ENCODE data around the gene C17orf114.

Gene C17orf114

GRCh38 chr17:4846635-4847390 lies 44.7 kb upstream of the C17orf114 start:
- no peaks in the 10 kb centered on the region for H3K27me3 ChIP-seq (replicated peaks; ENCODE audit: insufficient read depth, low read length)
- no peak overlapping the region for H3K27ac ChIP-seq (ENCODE audit: low read length)
- no peak for DNase-seq
- 0 out of 2 replicates have a peak, but pooled peaks cover 4% of the 10 kb centered on the region for H4K20me1 ChIP-seq (ENCODE audit: insufficient read depth, low read length)
- H2AFZ ChIP-seq (ENCODE audit: low read length), result no peak overlapping the region
- H3K4me2 ChIP-seq (ENCODE audit: low read depth, low read length), result no peak overlapping the region
- H3K79me2 ChIP-seq (ENCODE audit: low read length), result peaks cover 83% of the 10 kb centered on the region
- no peaks in the 10 kb centered on the region for H3F3A ChIP-seq (ENCODE audit: insufficient read depth, low read length)
- H3K4me3 ChIP-seq (ENCODE audit: low read length), result no peak overlapping the region
- no peaks in the 10 kb centered on the region for H3K36me3 ChIP-seq (replicated peaks; ENCODE audit: insufficient read depth, low read length)
- no peaks in the 10 kb centered on the region for H3K9me2 ChIP-seq (replicated peaks; ENCODE audit: insufficient read depth, low read length)
- H3K9me3 ChIP-seq (replicated peaks; ENCODE audit: insufficient read depth, low read length), result no peaks in the 10 kb centered on the region
- no peaks in the 10 kb centered on the region for H3K4me1 ChIP-seq (ENCODE audit: low read length)
- H3K9ac ChIP-seq (ENCODE audit: low read length), result no peak overlapping the region
- TF ChIP-seq EZH2phosphoT487 (IDR thresholded peaks at IDR 0.05; ENCODE audit: low read length), result no peak
- no peak for TF ChIP-seq EZH2 (optimal IDR thresholded peaks at IDR 0.05; ENCODE audit: low read depth, low read length)
- TF ChIP-seq CTCF (IDR thresholded peaks at IDR 0.05; ENCODE audit: low read length), result no peak

- Histone ChIP-seq H3K36me3 (replicated peaks; ENCODE audit: insufficient read depth, low read length) (no peaks in the 10 kb centered on the region), H3K4me3 (ENCODE audit: low read length) (no peak overlapping the region), H3K4me1 (ENCODE audit: low read length) (no peaks in the 10 kb centered on the region), H3K79me2 (ENCODE audit: low read length) (peaks cover 85% of the 10 kb centered on the region), H4K20me1 (ENCODE audit: insufficient read depth, low read length) (0 out of 2 replicates have a peak, but pooled peaks cover 4% of the 10 kb centered on the region), H3F3A (ENCODE audit: insufficient read depth, low read length) (no peaks in the 10 kb centered on the region), H3K9me3 (replicated peaks; ENCODE audit: insufficient read depth, low read length) (no peaks in the 10 kb centered on the region), H2AFZ (ENCODE audit: low read length) (no peak overlapping the region), H3K9me2 (replicated peaks; ENCODE audit: insufficient read depth, low read length) (no peaks in the 10 kb centered on the region), H3K9ac (ENCODE audit: low read length) (no peak overlapping the region), H3K4me2 (ENCODE audit: low read depth, low read length) (no peak overlapping the region), H3K27ac (ENCODE audit: low read length) (no peak overlapping the region), H3K27me3 (replicated peaks; ENCODE audit: insufficient read depth, low read length) (no peaks in the 10 kb centered on the region)
- DNase-seq, result no peak
- TF ChIP-seq EZH2phosphoT487 (IDR thresholded peaks at IDR 0.05; ENCODE audit: low read length) (no peak), CTCF (IDR thresholded peaks at IDR 0.05; ENCODE audit: low read length) (no peak), EZH2 (optimal IDR thresholded peaks at IDR 0.05; ENCODE audit: low read depth, low read length) (no peak)
Observed at GRCh38 chr17:4845118-4845517, 43.0 kb upstream of the C17orf114 start.

GRCh38 chr17:4843321-4844000 lies 41.3 kb upstream of the C17orf114 start:
- DNase-seq, result no peak
- Histone ChIP-seq H3K27ac (ENCODE audit: low read length) (no peak overlapping the region), H3K9me2 (replicated peaks; ENCODE audit: insufficient read depth, low read length) (no peaks in the 10 kb centered on the region), H3K36me3 (replicated peaks; ENCODE audit: insufficient read depth, low read length) (no peaks in the 10 kb centered on the region), H2AFZ (ENCODE audit: low read length) (no peak overlapping the region), H3K4me1 (ENCODE audit: low read length) (no peaks in the 10 kb centered on the region), H3K4me3 (ENCODE audit: low read length) (no peak overlapping the region), H3F3A (ENCODE audit: insufficient read depth, low read length) (no peaks in the 10 kb centered on the region), H3K9me3 (replicated peaks; ENCODE audit: insufficient read depth, low read length) (no peaks in the 10 kb centered on the region), H4K20me1 (ENCODE audit: insufficient read depth, low read length) (0 out of 2 replicates have a peak, but pooled peaks cover 4% of the 10 kb centered on the region), H3K4me2 (ENCODE audit: low read depth, low read length) (no peak overlapping the region), H3K79me2 (ENCODE audit: low read length) (peaks cover 86% of the 10 kb centered on the region), H3K9ac (ENCODE audit: low read length) (no peak overlapping the region), H3K27me3 (replicated peaks; ENCODE audit: insufficient read depth, low read length) (no peaks in the 10 kb centered on the region)
- TF ChIP-seq CTCF (IDR thresholded peaks at IDR 0.05; ENCODE audit: low read length) (no peak), EZH2 (optimal IDR thresholded peaks at IDR 0.05; ENCODE audit: low read depth, low read length) (no peak), EZH2phosphoT487 (IDR thresholded peaks at IDR 0.05; ENCODE audit: low read length) (no peak)

All from MM.1S (cell line).